Gastrocnemius medialis (tissue), 4 donors: ENCODE measurements around the gene PWWP2A.

Experiments
- CTCF ChIP-seq, 5 experiments: fragments of 450-650 bp in 3 of 5; fragments of 200-600 bp in 2 of 5; sonication (generic) in 2 of 5; IDR thresholded peaks in 4 of 5; conservative IDR thresholded peaks in 1 of 5; 1 replicate in 4 of 5; 2 replicates in 1 of 5; pipeline ENCODE4 v1.5.1; 2016 to 2019; ENCODE audit warnings: antibody characterized with exemption in 5 of 5, mild to moderate bottlenecking in 3 of 5, moderate library complexity in 3 of 5
- POLR2A ChIP-seq, 2 donors: fragments of 450-650 bp; IDR thresholded peaks; one replicate each; pipeline ENCODE4 v1.6.1; 2017; ENCODE audit warnings: antibody characterized with exemption in 2 of 2, mild to moderate bottlenecking in 2 of 2, moderate library complexity in 2 of 2

- TF ChIP-seq CTCF (IDR thresholded peaks at IDR 0.05 in 4 of 5, conservative IDR thresholded peaks at IDR 0.05 in 1 of 5): no peak
- TF ChIP-seq POLR2A (IDR thresholded peaks at IDR 0.05): no peak
Measured at GRCh38 chr5:160082614-160083500, 36.4 kb downstream of the PWWP2A start.
